ENCODE data around the gene OR4E2. TPM values are rescaled to one million over a fixed set of nuclear protein-coding genes. Genes with fewer than 3 reads are reported as not detected.
A peak's percentile ranks its signal among the peaks of the same experiment; 100 is the strongest.
"Not testable (repeated sequence)": the region's sequence is repeated elsewhere in the genome, so short reads cannot be mapped to it uniquely, and the experiment has no call there.

The OR4E2 gene
- total RNA-seq, 1 donor from 2014 or later: not detected

- no peak for TF ChIP-seq CTCF (IDR thresholded peaks at IDR 0.05; ENCODE audit: insufficient read depth, low read length, severe bottlenecking)
- FAIRE-seq: no peak
Observed at GRCh38 chr14:21673718-21674117, 20.1 kb downstream of the OR4E2 start, which contains the start of gene OR4E1. Gene OR4E1, minus strand, starts transcription at chr14:21673818. Its CDS starts 2,883 bp downstream, at chr14:21670935.

GRCh38 chr14:21675566-21675965 lies 21.9 kb downstream of the OR4E2 start:
- no peak for FAIRE-seq

More at GRCh38 chr14:21673718-21674117, 20.1 kb downstream of the OR4E2 start, which contains the start of gene OR4E1:
- Histone ChIP-seq H3K27me3 (ENCODE audit: control insufficient read depth, insufficient read depth, low read length) (no peaks in the 10 kb centered on the region), H3K4me3 (ENCODE audit: low read depth, low read length) (no peak within 1 kb of the TSS), H3K36me3 (ENCODE audit: control insufficient read depth, insufficient read depth, low read length) (no peaks in the 10 kb centered on the region)
- no peak for DNase-seq (ENCODE audit: low read depth)

DNA sequence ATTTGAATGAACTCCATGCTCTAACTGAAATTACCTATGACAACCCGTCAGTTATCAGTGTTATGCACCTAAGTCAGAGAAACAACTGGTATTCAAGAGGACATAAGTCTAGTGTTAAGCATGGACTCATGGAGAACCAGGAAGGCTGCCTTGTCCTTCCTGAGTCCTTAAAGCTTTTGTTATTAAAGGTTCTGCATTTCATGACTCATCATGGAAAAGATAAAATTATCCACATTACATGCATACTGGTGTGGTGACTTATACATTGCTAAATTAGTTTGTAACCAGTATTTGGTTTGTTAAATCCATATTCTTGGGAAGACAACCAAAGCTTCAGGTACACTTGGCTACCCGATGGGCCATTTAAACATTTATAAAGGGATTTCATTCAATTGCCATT lies 26.4 kb downstream of the OR4E2 start:
- no peak overlapping the region for H3K4me3 ChIP-seq (ENCODE audit: low read depth, low read length)
- FAIRE-seq (no peak), DNase-seq (ENCODE audit: low read depth) (peak; percentile 67)

More at GRCh38 chr14:21675566-21675965, 21.9 kb downstream of the OR4E2 start:
- no peaks in the 10 kb centered on the region for H3K27me3 ChIP-seq (ENCODE audit: control insufficient read depth, insufficient read depth, low read length)
- no peaks in the 10 kb centered on the region for H3K36me3 ChIP-seq (ENCODE audit: control insufficient read depth, insufficient read depth, low read length)
- no peak for TF ChIP-seq CTCF (IDR thresholded peaks at IDR 0.05; ENCODE audit: insufficient read depth, low read length, severe bottlenecking)
- no peak overlapping the region for H3K4me3 ChIP-seq (ENCODE audit: low read depth, low read length)
- DNase-seq (ENCODE audit: low read depth): no peak

DNA sequence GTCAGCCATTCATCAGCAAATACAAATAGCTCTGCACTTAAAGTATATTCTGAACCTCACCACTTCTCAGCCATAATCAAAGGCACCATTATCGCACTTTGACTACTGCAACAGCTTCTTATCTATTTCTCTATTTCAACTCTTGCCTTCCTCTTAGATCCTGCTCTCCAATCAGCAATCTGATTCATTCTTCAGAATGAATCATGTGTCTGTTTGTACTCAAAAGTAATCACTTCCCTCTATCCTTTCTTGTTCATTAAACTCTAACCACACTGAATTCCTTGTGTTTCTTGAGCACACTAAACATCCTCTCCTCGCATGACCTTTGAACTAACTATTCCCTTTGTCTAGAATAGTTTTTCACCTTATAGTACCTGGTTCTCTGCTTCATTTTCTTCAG lies 32.8 kb downstream of the OR4E2 start:
- no peak for FAIRE-seq
- Histone ChIP-seq H3K36me3 (ENCODE audit: control insufficient read depth, insufficient read depth, low read length) (no peaks in the 10 kb centered on the region), H3K27me3 (ENCODE audit: control insufficient read depth, insufficient read depth, low read length) (no peaks in the 10 kb centered on the region), H3K4me3 (ENCODE audit: low read depth, low read length) (no peak overlapping the region)
- TF ChIP-seq CTCF (IDR thresholded peaks at IDR 0.05; ENCODE audit: insufficient read depth, low read length, severe bottlenecking): no peak
- peak; percentile 19 for DNase-seq (ENCODE audit: low read depth)

More for the DNA sequence above, 26.4 kb downstream of the OR4E2 start:
- H3K27me3 ChIP-seq (ENCODE audit: control insufficient read depth, insufficient read depth, low read length): no peaks in the 10 kb centered on the region
- H3K36me3 ChIP-seq (ENCODE audit: control insufficient read depth, insufficient read depth, low read length): no peaks in the 10 kb centered on the region
- TF ChIP-seq CTCF (IDR thresholded peaks at IDR 0.05; ENCODE audit: insufficient read depth, low read length, severe bottlenecking): no peak

DNA sequence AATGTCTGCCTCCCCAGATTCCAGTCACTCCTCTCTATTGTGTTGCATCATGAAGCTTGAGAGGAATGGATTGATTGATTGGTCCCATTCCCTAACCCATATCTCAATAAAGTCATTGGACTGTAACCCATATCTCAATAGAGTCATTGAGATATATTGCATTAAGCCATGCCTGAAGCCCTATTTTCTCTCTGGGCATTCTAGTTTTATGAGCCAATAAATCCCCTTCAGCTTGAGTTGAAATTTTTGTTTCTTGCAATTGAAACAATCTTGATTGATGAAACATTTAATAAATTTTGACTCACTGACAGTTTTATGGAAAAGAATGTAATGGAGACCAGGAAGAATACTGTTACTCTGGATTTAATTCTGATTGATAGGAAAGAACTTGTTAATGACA lies 40.8 kb downstream of the OR4E2 start:
- FAIRE-seq (no peak), DNase-seq (ENCODE audit: low read depth) (no peak)
- H3K4me3 ChIP-seq (ENCODE audit: low read depth, low read length): no peak overlapping the region
- TF ChIP-seq CTCF (IDR thresholded peaks at IDR 0.05; ENCODE audit: insufficient read depth, low read length, severe bottlenecking): no peak
- no peaks in the 10 kb centered on the region for H3K27me3 ChIP-seq (ENCODE audit: control insufficient read depth, insufficient read depth, low read length)
- H3K36me3 ChIP-seq (ENCODE audit: control insufficient read depth, insufficient read depth, low read length): no peaks in the 10 kb centered on the region

DNA sequence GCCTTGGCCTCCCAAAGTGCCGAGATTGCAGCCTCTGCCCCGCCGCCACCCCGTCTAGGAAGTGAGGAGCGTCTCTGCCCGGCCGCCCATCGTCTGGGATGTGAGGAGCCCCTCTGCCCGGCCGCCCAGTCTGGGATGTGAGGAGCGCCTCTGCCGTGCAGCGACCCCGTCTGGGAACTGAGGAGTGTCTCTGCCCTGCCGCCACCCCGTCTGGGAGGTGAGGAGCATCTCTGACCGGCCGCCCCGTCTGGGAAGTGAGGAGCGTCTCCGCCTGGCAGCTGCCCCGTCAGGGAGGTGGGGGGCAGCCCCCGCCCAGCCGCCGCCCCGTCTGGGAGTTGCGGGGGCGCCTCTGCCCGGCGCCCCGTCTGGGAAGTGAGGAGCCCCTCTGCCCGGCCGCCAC lies 44.0 kb downstream of the OR4E2 start:
- not testable (repeated sequence) for FAIRE-seq; DNase-seq (ENCODE audit: low read depth)

DNA sequence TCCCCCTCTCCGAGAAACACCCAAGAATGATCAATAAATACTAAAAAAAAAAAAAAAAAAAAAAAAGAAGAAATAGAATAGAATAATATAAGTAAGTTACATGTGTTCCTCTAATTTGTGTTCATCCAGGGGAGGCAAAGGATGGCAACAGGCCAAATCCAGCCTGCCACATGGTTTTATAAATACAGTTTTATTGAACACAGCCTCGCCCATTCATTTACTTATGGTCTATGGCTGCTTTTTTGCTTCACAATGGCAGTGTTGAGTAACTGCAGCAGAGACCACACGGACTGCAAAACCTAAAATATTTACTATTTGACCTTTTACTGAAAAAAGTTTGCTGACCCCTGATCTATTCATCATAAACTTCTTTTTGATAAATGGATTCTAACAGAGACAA lies 44.9 kb downstream of the OR4E2 start:
- FAIRE-seq: not testable (repeated sequence)

More for the DNA sequence above, 44.0 kb downstream of the OR4E2 start:
- H3K36me3 ChIP-seq (ENCODE audit: control insufficient read depth, insufficient read depth, low read length); H3K4me3 ChIP-seq (ENCODE audit: low read depth, low read length); H3K27me3 ChIP-seq (ENCODE audit: control insufficient read depth, insufficient read depth, low read length): not testable (repeated sequence)

More for the DNA sequence above, 44.9 kb downstream of the OR4E2 start:
- not testable (repeated sequence) for H3K27me3 ChIP-seq (ENCODE audit: control insufficient read depth, insufficient read depth, low read length); H3K4me3 ChIP-seq (ENCODE audit: low read depth, low read length); DNase-seq (ENCODE audit: low read depth); H3K36me3 ChIP-seq (ENCODE audit: control insufficient read depth, insufficient read depth, low read length)

All from bronchial epithelial cell (primary cell).